Measurements from ENCODE around the gene RABGGTA.
A peak's percentile ranks its signal among the peaks of the same experiment; 100 is the strongest.

The RABGGTA gene

GRCh38 chr14:24300326-24300980, 29.1 kb upstream of the RABGGTA start:
- DNase-seq: no peak

- DNase-seq: peak; percentile 90
These were observed 28.1 kb upstream of the RABGGTA start, which contains the start of the genes DHRS1 and NOP9 for GRCh38 chr14:24299255-24300191. TSS of gene DHRS1 (minus strand) at chr14:24299780. CDS start at chr14:24299106, 674 bp downstream. TSS of gene NOP9 (plus strand) at chr14:24299850. CDS start at chr14:24299955, 105 bp downstream.

GRCh38 chr14:24298892-24299254, 27.5 kb upstream of the RABGGTA start:
- no peak for DNase-seq

- DNase-seq: no peak
These were observed 26.0 kb upstream of the RABGGTA start for GRCh38 chr14:24297190-24297964.

GRCh38 chr14:24296341-24297157, 25.2 kb upstream of the RABGGTA start:
- peak; percentile 61 for DNase-seq

- no peak for DNase-seq
These were observed 22.1 kb upstream of the RABGGTA start for GRCh38 chr14:24293525-24293924.

- no peak for DNase-seq
These were observed 20.9 kb upstream of the RABGGTA start for GRCh38 chr14:24292118-24292807.

- no peak for DNase-seq
These were observed 20.2 kb upstream of the RABGGTA start for GRCh38 chr14:24291446-24292117.

GRCh38 chr14:24290746-24291145, 19.3 kb upstream of the RABGGTA start:
- DNase-seq: no peak

GRCh38 chr14:24289649-24290280, 18.4 kb upstream of the RABGGTA start:
- DNase-seq: no peak

GRCh38 chr14:24286996-24287395, 15.6 kb upstream of the RABGGTA start:
- DNase-seq: no peak

GRCh38 chr14:24285351-24285750, 14.0 kb upstream of the RABGGTA start:
- DNase-seq: no peak

- no peak for DNase-seq
These were observed 13.2 kb upstream of the RABGGTA start for GRCh38 chr14:24284501-24285035.

GRCh38 chr14:24283796-24284460, 12.5 kb upstream of the RABGGTA start:
- DNase-seq: no peak

GRCh38 chr14:24282736-24283135, 11.3 kb upstream of the RABGGTA start:
- DNase-seq: no peak

- DNase-seq: no peak
These were observed 10.2 kb upstream of the RABGGTA start for GRCh38 chr14:24281636-24282035.

- no peak for DNase-seq
These were observed 9.5 kb upstream of the RABGGTA start for GRCh38 chr14:24280797-24281460.

GRCh38 chr14:24279301-24280186, 8.1 kb upstream of the RABGGTA start:
- no peak for DNase-seq

Measured in activated gamma-delta T cell treated with Interleukin-2 at 50 U/mL for 16 hours (primary cell).